Measurements from ENCODE around the gene MRPL23.

GRCh38 chr11:1948389-1948788 is 1.3 kb downstream of the MRPL23 start:
- TF ChIP-seq CTCF (IDR thresholded peaks at IDR 0.05) (no peak), POLR2A (IDR thresholded peaks at IDR 0.05) (no peak)

All from uterus (tissue), 2 donors.